ENCODE measurements around the gene LRG1. TPM values are rescaled to one million over a fixed set of nuclear protein-coding genes. Genes with fewer than 3 reads are reported as not detected.

Gene LRG1
- total and polyA plus RNA-seq, 9 of the 15 experiments (the other 6 are each of a cell fraction or from before 2014, with no cell fraction given), result 1.5 to 11.9 (median 8.7) TPM

GRCh38 chr19:4576016-4576933, 36.4 kb upstream of the LRG1 start (continued):
- TF ChIP-seq NKRF (IDR thresholded peaks at IDR 0.05; ENCODE audit: borderline replicate concordance) (0 out of 2 replicates have a peak, but pooled peaks have one; percentile 40), MXD1 (CRISPR knock-in tag; IDR thresholded peaks at IDR 0.05; ENCODE audit: borderline replicate concordance, poor library complexity, severe bottlenecking) (no peak), PML (IDR thresholded peaks at IDR 0.05; ENCODE audit: low read length) (no peak), ELF1 (tag; IDR thresholded peaks at IDR 0.05) (no peak), SMARCA4 (IDR thresholded peaks at IDR 0.05) (0 out of 2 replicates have a peak, but pooled peaks have one; percentile 20), SAFB (IDR thresholded peaks at IDR 0.05; ENCODE audit: borderline replicate concordance, low read depth, low read length) (no peak), ZNF609 (CRISPR knock-in tag; IDR thresholded peaks at IDR 0.05; ENCODE audit: borderline replicate concordance) (0 out of 2 replicates have a peak, but pooled peaks have one; percentile 39), ZKSCAN1 (IDR thresholded peaks at IDR 0.05; ENCODE audit: low read depth, low read length) (no peak), SETDB1 (IDR thresholded peaks at IDR 0.05; ENCODE audit: low read length) (no peak), ZNF184 (CRISPR knock-in tag; IDR thresholded peaks at IDR 0.05) (no peak), MLX (CRISPR knock-in tag; conservative IDR thresholded peaks at IDR 0.05) (no peak), PHB (CRISPR knock-in tag; IDR thresholded peaks at IDR 0.05) (no peak), CREM (IDR thresholded peaks at IDR 0.05; ENCODE audit: low read depth) (no peak), ZEB2 (IDR thresholded peaks at IDR 0.05) (peak; percentile 76), POLR2B (IDR thresholded peaks at IDR 0.05; ENCODE audit: low read depth, partially characterized antibody) (no peak), CC2D1A (IDR thresholded peaks at IDR 0.05) (peak; percentile 83), PHTF2 (CRISPR knock-in tag; IDR thresholded peaks at IDR 0.05) (0 out of 2 replicates have a peak, but pooled peaks have one; percentile 30), ZNF395 (CRISPR knock-in tag; IDR thresholded peaks at IDR 0.05) (0 out of 2 replicates have a peak, but pooled peaks have one; percentile 36), ZNF583 (CRISPR knock-in tag; IDR thresholded peaks at IDR 0.05) (no peak)
